Kidney epithelial cell (primary cell): Measurements from ENCODE around the gene HMGB1. TPM values are rescaled to one million over a fixed set of nuclear protein-coding genes. Genes with fewer than 3 reads are reported as not detected.
A peak's percentile ranks its signal among the peaks of the same experiment; 100 is the strongest.

Experiments used
- DNase-seq: peaks from one replicate; pipeline ENCODE4 v3.0.0-alpha.2; 2010; ENCODE audit warnings: low read depth
- H3K27me3 ChIP-seq: 2 replicates; pipeline ENCODE4 v1.6.0; 2011; ENCODE audit warnings: low read length; ENCODE audit not compliant: control insufficient read depth, insufficient read depth
- H3K36me3 ChIP-seq: 2 replicates; pipeline ENCODE4 v1.5.1; 2011; ENCODE audit warnings: low read length; ENCODE audit not compliant: control insufficient read depth, insufficient read depth
- H3K4me3 ChIP-seq: 2 replicates; pipeline ENCODE4 v1.5.1; 2011; ENCODE audit warnings: low read depth, mild to moderate bottlenecking, control low read depth, low read length
- total RNA-seq: library from RNA; depleted of rRNA; stranded (reverse); fragments of >200 nt; gene quantifications from 2 replicates; pipeline ENCODE4 v1.2.3, GENCODE V29; 2015
- TF ChIP-seq, protein P1 (sequence below): IDR thresholded peaks from 2 replicates; pipeline ENCODE4 v1.5.1; 2011; ENCODE audit warnings: mild to moderate bottlenecking, moderate library complexity, low read length, control low read depth, inconsistent platforms; ENCODE audit not compliant: insufficient read depth, poor library complexity, severe bottlenecking

The HMGB1 gene
- 346 and 448 TPM in 2 replicates for total RNA-seq

- Histone ChIP-seq H3K27me3 (no peaks in the 10 kb centered on the region), H3K36me3 (no peaks in the 10 kb centered on the region), H3K4me3 (peak within 1 kb of the TSS; percentile 61)
- TF ChIP-seq, protein P1, sequence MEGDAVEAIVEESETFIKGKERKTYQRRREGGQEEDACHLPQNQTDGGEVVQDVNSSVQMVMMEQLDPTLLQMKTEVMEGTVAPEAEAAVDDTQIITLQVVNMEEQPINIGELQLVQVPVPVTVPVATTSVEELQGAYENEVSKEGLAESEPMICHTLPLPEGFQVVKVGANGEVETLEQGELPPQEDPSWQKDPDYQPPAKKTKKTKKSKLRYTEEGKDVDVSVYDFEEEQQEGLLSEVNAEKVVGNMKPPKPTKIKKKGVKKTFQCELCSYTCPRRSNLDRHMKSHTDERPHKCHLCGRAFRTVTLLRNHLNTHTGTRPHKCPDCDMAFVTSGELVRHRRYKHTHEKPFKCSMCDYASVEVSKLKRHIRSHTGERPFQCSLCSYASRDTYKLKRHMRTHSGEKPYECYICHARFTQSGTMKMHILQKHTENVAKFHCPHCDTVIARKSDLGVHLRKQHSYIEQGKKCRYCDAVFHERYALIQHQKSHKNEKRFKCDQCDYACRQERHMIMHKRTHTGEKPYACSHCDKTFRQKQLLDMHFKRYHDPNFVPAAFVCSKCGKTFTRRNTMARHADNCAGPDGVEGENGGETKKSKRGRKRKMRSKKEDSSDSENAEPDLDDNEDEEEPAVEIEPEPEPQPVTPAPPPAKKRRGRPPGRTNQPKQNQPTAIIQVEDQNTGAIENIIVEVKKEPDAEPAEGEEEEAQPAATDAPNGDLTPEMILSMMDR: no peak
- peak; percentile 87 for DNase-seq
These were observed at the start of gene HMGB1 for GRCh38 chr13:30465593-30466357. HMGB1 (minus strand) TSS chr13:30465936; CDS start chr13:30463680, 2,256 bp downstream.

DNA sequence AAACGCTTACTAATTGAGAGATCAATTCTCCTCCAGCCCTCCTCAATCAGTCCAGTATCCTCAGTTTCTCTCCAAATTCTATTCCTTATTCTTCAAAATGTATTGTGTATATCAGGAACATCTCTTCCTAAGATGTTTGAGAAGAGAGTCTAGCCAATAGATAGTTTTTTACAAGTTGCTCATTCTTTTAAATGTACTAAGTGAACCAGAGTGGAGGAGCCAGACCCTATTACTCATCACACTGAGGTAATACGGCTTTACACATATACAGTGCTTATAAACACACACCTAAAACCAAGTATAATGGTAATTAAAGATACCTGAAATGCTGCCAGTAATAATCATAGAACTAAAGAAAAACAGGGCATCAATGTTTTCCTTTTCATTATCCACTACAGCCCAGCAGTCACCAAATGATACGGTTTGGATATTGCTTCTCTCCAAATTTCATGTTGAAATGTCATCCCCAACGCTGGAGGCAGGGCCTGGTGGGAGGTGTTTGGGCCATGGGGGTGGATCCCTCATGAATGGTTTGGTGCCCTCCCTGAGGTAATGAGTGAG is 45.2 kb upstream of the HMGB1 start:
- no peaks in the 10 kb centered on the region for H3K36me3 ChIP-seq
- no peak overlapping the region for H3K4me3 ChIP-seq
- TF ChIP-seq, protein P1: no peak
- no peaks in the 10 kb centered on the region for H3K27me3 ChIP-seq
- DNase-seq: no peak

- no peak overlapping the region for H3K4me3 ChIP-seq
- no peaks in the 10 kb centered on the region for H3K27me3 ChIP-seq
- TF ChIP-seq, protein P1: no peak
- H3K36me3 ChIP-seq: no peaks in the 10 kb centered on the region
- DNase-seq: no peak
These were observed 44.4 kb upstream of the HMGB1 start for GRCh38 chr13:30510091-30510490.

- Histone ChIP-seq H3K36me3 (no peaks in the 10 kb centered on the region), H3K4me3 (no peak overlapping the region), H3K27me3 (no peaks in the 10 kb centered on the region)
- TF ChIP-seq, protein P1: no peak
- DNase-seq: no peak
These were observed 43.7 kb upstream of the HMGB1 start for GRCh38 chr13:30509254-30510050.

DNA sequence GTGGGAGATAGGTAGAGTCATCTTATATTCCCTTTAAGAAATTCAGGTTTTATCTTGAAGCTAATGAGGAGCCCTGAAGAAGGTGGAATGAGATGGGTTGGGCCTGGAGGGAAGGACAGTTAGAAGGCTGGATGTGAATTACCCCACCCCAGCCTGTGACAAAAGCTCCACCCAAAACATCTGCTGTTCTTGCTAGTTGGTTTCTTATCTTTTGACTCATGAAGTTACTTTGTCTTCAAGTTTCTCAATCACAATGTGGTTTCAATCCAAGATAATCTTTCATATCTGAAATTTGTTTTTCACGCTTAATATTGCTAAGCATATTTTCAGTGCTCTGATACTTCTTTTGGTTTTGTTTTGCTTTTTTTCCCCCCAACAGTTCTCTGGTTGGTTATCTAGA is 38.3 kb upstream of the HMGB1 start:
- Histone ChIP-seq H3K4me3 (no peak overlapping the region), H3K36me3 (no peaks in the 10 kb centered on the region), H3K27me3 (no peaks in the 10 kb centered on the region)
- DNase-seq: no peak
- TF ChIP-seq, protein P1: no peak
